NOMO-1 treated with dmso at 0.1 percent for 144 hours (cell line): ENCODE measurements around the gene SGSH.
"Not testable (repeated sequence)": the region's sequence is repeated elsewhere in the genome, so short reads cannot be mapped to it uniquely, and the experiment has no call there.

Experiments used
- DNase-seq: peaks from one replicate; lab custom pipeline; 2025; ENCODE audit not compliant: unreplicated experiment; lab: John Stamatoyannopoulos, UW

The SGSH gene

DNA sequence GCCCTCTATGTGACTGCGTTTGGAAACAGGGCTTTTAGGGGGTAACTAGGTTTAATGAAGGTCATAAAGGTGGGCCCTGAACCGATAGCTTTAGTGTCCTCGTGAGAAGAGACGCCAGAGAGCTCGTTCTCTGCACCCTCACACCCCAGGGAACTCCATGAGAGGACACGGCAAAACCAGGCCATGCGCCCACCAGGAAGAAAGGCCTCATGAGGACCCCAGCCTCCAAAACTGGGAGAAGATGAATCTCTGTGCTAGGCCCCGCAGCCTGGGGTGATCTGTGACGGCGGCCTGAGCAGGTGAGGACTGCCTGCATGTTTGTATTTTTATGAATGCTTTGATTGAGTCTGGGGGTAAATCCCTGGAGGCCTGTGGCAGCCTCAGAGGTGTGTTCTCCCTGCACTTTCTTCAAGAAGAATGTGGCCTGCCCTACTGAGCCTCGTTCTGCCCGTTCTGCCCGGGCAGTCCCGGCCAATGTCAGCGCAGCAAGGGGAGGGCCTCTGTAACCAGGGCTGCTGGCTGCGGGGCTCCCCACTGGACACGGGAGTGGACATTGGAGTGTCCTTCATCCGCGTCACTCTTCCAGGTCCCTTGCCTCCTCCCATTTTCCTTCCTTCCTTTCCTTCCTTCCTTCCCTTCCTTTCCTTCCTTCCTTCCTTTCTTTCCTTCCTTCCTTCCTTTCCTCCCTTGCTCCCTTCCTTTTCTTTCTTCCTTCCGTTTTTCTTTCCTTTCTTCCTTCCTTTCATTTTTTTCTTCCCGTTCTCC lies 33.7 kb upstream of the SGSH start:
- no peak for DNase-seq

DNA sequence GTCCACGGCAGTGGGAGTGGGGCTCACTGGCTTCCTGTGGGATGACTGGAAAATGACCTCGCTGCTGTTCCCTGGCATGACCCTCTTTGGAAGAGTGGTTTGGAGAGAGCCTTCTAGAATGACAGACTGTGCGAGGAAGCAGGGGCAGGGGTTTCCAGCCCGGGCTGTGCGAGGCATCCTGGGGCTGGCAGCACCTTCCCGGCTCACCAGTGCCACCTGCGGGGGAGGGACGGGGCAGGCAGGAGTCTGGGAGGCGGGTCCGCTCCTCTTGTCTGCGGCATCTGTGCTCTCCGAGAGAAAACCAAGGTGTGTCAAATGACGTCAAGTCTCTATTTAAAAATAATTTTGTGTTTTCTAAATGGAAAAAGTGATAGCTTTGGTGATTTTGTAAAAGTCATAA lies 32.7 kb upstream of the SGSH start:
- DNase-seq: peak; percentile 25

DNA sequence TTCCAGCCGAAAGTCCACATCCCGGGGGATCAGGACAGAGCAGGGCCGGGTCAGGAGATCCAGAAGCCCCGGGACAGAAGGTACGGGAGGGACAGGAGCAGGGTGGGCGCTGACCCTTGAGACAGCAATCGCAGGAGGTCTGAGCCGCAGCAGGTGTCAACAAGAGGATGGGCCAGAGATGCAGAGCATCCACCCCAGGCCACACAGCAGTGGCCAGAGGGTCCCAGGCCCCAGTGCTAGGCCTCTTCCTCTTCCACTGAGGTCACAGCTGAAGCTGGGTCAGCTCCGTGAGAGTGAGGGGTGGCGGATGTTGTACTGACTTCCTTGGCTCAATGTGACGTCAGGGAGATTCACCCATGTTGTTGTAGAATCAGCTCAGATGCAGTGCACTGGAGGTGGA lies 31.8 kb upstream of the SGSH start:
- DNase-seq: no peak

- no peak for DNase-seq
Observed at GRCh38 chr17:80248894-80249710, 29.0 kb upstream of the SGSH start.

DNA sequence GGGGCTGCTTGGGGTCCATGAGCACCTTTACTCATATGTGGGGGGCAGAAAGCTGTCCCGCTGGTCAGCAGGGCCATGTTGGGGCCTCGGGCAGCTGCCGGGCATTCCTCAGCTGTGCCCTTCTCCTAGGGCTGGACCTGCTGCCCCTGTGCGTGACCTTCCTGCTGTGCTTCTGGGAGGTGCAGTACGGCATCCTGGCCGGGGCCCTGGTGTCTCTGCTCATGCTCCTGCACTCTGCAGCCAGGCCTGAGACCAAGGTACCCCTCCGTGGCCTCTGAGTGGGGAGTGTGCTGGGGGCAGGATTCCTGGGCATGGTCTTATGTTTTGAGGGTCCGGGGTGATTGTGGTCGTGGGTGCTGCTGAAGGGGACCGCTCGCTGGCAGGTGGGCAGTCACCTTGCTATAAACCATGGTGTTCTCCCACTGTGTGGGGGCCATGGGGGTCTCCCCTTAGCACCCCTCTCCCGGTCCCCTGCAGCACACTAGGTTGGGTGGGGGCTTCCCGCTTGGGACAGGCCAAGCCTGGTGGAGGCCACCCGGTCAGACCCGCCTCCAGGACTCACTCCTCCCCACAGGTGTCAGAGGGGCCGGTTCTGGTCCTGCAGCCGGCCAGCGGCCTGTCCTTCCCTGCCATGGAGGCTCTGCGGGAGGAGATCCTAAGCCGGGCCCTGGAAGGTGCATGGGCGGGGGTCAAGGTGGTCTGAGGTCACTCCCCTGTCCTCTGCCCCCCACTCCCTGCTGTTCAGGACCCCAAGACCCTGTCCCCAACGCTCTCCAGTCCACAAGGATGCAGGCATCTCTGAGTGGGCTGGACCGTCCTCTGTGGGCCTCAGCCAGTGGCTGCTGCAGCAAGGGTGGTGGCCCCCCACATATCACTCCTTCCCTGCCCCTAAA lies 28.1 kb upstream of the SGSH start:
- DNase-seq: no peak

GRCh38 chr17:80247561-80247960 lies 27.4 kb upstream of the SGSH start:
- DNase-seq: no peak

DNA sequence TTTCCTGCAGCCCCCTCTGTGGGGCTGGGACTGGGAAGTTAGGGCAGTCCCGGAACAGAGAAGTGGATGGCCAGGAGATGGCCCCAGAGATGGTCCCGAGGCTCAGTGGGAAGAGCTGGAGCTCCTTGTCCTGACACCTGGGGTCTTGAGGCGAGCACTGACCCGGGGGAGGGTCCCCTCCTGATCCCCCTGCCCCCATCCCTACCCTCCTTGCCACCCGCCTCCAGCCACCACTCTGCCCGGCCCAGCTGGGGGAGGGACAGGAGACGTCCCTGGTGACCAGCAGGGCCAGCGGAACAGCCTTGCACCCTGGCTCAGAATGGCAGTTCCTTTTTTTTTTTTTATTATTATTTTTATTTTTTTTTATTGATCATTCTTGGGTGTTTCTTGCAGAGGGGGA lies 26.6 kb upstream of the SGSH start:
- DNase-seq: no peak

DNA sequence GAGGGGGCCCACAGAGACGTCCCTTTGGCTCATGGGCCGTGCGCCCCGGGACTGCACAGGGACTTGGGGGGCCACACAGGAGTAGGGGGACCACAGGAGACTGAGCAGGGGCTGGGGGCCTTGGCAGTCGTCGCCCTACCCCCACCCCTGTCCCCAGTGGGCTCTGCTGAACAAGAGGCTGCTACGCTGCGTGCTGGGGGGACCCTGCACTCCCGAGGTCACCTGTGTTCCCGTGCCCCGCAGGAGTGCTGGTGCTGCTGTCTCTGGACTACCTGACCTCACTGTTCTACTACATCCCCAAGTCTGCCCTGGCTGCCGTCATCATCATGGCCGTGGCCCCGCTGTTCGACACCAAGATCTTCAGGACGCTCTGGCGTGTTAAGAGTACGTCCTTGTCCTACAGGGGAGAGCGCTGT lies 26.1 kb upstream of the SGSH start:
- DNase-seq: no peak

DNA sequence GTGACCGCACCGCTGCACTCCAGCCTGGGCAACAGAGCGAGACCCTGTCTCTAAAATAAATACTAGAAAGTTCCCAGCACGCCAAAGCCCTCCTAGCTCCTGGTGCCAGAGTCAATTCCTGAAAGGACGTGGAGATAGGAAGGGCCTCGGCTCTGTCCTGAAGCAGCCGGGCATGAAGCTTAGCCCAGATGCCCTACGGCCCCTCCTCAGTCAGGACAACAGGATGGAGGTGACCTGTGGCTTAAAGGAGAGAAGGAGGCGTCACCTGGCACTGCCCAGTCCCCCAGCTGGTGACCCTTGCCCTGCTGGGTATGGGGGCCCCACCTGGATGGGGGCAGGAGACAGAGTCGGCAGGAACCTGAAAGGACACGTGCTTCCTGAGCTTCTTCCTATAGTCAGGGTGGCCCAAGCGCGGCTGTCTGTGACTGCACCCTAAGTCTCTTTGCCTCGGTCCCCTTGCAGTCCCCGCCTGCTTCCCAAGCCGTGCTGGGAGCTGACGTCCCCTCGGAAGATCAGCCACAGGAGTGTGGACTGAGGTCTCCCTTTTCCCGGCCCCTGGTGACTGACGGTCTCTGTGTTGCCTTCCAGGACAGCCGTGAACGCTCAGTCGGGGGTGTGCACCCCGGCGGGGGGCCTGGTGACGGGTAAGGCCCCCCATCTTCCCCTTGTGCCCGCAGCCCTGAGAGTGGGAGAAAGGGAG lies 25.6 kb upstream of the SGSH start:
- no peak for DNase-seq

- no peak for DNase-seq
Observed at GRCh38 chr17:80244871-80245509, 24.9 kb upstream of the SGSH start.

GRCh38 chr17:80244448-80244847 lies 24.3 kb upstream of the SGSH start:
- not testable (repeated sequence) for DNase-seq

DNA sequence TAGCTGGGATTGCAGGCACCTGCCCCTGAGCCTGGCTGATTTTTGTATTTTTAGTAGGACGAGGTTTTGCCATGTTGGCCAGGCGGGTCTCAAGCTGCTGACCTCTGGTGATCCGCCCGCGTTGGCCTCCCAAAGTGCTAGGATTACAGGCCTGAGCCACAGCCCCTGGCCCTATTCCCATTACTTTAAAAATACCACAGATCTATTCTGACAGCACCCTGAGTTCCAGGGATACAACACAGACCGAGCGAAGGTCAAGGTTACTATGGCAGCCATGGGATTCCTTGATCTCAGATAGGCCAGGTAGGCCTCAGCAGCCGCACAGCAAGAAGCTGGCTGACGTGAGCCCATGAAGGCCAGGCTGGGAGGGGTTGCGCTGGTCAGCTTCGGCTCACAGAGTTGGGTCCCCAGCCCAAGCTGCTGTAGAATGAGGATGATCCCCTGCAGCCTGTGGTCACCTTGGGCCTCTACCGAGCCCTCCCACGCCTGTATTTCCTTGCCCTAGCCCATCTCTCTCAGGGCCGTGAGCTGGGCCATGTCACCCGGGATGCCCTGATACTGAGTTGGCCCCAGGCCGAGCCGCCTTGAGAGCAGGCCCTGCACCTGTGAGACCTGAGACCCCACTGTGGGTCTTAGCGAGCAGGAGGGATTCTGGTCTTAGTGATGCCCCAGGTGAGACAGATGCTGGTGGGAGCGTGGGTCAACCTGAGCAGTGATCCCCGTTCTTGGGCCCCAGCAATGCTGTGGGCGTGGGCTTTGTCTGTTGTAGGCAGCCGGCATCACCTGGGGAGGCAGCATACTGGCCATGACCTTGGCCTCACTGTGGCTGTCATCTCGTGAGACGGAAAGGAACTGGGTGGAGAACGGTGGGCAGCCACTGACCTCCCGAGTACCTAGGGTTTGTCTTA lies 23.6 kb upstream of the SGSH start:
- no peak for DNase-seq

- DNase-seq: no peak
Observed at GRCh38 chr17:80242505-80242904, 22.4 kb upstream of the SGSH start.

DNA sequence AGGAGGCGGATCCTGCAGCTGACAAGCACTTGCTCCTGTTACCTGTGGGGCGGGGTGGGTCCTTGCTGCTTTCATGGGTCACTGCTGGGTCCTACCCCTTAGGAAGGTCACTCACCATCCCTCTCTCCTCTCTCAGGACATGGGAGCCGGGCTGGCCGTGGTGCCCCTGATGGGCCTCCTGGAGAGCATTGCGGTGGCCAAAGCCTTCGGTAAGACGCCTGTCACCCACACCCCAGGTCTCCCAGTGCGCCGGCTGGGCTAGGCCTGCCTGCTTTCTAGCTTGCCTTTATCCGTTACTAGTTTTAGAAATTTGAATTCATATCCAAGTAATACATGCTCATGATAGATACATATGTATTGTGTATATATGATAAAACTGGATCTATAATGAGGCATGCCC lies 17.3 kb upstream of the SGSH start:
- no peak for DNase-seq

- no peak for DNase-seq
Observed at GRCh38 chr17:80236911-80237310, 16.8 kb upstream of the SGSH start.

- no peak for DNase-seq
Observed at GRCh38 chr17:80233202-80233601, 13.1 kb upstream of the SGSH start.

DNA sequence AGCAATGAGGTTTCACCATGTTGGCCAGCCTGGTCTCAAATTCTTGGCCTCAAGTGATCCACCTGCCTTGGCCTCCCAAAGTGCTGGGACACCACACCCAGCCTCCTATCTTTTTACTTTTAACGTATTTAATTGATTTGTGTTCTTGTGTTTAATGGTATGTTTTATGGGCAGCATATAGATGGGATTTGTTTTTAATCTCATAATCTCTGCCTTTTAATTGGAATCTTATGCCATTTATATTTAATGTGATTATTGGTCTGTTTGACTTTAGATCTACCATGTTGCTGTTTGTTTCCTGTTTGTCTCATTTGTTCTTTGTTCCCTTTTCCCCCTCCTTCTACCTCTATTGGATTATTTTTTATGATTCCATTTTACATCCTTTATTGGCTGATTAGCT lies 12.3 kb upstream of the SGSH start:
- DNase-seq: no peak

DNA sequence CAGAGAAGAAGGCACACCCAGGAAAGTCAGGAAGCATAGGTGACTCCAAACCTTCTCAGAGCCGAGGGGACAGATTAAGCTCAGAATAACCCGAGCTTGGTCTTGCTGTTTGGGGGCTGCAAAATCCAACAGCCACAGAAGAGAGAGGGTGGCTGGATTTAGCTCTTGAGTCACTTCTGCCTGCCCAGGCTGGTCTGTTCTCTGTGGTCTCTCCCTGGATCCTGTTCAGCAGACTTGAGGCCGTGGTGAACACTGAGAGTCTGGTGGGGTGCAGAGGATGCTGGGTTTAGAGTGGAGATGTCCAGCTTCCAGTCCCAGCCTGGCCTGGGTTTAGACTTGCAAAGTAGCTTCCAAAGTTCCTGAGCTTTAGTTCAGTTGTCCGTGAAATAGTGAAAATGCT lies 8.9 kb upstream of the SGSH start:
- no peak for DNase-seq

DNA sequence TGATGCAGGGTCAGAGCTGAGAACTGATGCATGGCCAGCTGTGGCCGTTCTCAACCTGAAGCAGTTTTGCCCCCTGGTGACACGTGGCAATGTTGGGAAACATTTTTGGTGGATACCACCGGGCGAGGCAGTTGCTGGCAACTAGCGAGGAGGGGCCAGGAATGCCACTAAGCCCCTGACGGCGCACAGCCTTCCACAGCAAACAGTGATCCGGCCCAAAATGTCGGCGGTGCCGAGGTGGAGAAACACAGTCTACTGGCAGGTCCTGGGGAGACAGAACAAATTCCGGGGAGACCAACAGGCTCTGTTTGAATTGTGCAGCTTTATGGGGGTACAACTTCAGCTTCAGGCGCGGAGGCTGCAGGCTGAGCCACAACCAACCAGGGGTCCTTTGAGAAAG lies 8.3 kb upstream of the SGSH start:
- no peak for DNase-seq
